HG03175 (cell line): ENCODE data around the gene R3HDML.
A peak's percentile ranks its signal among the peaks of the same experiment; 100 is the strongest.

Source experiments
- ATAC-seq: cut with Tn5 transposase; IDR thresholded peaks from one replicate; pipeline ENCODE4 v1.9.1; 2021; ENCODE audit warnings: mild to moderate bottlenecking, moderate library complexity; ENCODE audit not compliant: unreplicated experiment

Gene R3HDML

GRCh38 chr20:44361021-44361420 is 24.2 kb downstream of the R3HDML start:
- ATAC-seq: no peak

GRCh38 chr20:44362466-44362940 is 25.7 kb downstream of the R3HDML start:
- no peak for ATAC-seq

GRCh38 chr20:44364068-44364467 is 27.2 kb downstream of the R3HDML start:
- ATAC-seq: no peak

- ATAC-seq: no peak
Measured at GRCh38 chr20:44364780-44365179, 27.9 kb downstream of the R3HDML start.

GRCh38 chr20:44367746-44368145 is 30.9 kb downstream of the R3HDML start:
- ATAC-seq: no peak

GRCh38 chr20:44370639-44371218 is 33.9 kb downstream of the R3HDML start:
- ATAC-seq: no peak

GRCh38 chr20:44382641-44383040 is 45.8 kb downstream of the R3HDML start:
- ATAC-seq: no peak

- peak; percentile 51 for ATAC-seq
Measured at GRCh38 chr20:44384423-44385027, 47.7 kb downstream of the R3HDML start.

- ATAC-seq: no peak
Measured at GRCh38 chr20:44388466-44389023, 51.7 kb downstream of the R3HDML start.

- ATAC-seq: no peak
Measured at GRCh38 chr20:44389871-44390270, 53.0 kb downstream of the R3HDML start.

- ATAC-seq: no peak
Measured at GRCh38 chr20:44390280-44390679, 53.4 kb downstream of the R3HDML start.

GRCh38 chr20:44392088-44392775 is 55.4 kb downstream of the R3HDML start:
- no peak for ATAC-seq

GRCh38 chr20:44392776-44393607 is 56.1 kb downstream of the R3HDML start:
- no peak for ATAC-seq

- ATAC-seq: no peak
Measured at GRCh38 chr20:44393608-44394451, 57.0 kb downstream of the R3HDML start.

- ATAC-seq: no peak
Measured at GRCh38 chr20:44394452-44394701, 57.5 kb downstream of the R3HDML start.

- ATAC-seq: no peak
Measured at GRCh38 chr20:44394702-44395460, 58.0 kb downstream of the R3HDML start.

- ATAC-seq: no peak
Measured at GRCh38 chr20:44395461-44396340, 58.9 kb downstream of the R3HDML start.

GRCh38 chr20:44396369-44397130 is 59.7 kb downstream of the R3HDML start:
- no peak for ATAC-seq
